GM19025 (cell line): ENCODE measurements around the gene C8B.

ENCODE experiments used
- ATAC-seq: cut with Tn5 transposase; IDR thresholded peaks from one replicate; pipeline ENCODE4 v1.9.1; 2021; ENCODE audit warnings: mild to moderate bottlenecking, low read depth, moderate library complexity; ENCODE audit not compliant: unreplicated experiment

C8B gene

DNA sequence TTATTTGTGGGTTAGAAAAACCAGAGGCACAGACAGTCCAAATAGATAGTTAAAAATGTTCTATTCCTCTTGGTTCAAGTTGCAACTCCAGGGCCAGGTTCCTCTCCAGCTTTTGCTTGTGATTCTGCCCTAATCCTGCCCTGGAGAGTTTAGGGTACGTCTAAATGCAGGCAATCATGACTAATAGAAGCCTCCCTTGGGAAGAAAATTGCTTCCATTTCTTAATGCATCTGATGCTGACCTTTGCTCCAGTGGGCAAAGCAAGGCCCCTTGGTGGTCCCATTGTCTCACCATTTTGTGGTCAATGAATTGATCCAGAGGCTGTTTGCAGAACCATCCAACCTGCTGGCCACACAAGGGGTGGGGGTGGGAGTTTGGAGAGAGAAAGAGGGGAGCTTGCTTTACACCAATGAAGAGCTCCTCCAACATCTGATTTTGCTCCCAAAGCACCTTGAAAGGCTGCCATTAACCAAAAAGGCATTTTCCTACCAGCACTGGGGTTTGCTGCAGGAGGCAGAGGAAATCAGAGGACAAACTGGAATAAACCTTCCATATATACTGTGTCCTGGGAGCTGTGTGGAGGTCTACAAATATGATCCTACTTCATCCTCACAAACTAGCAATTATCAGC, 31.3 kb downstream of the C8B start:
- ATAC-seq: no peak

- no peak for ATAC-seq
Measured at GRCh38 chr1:56933606-56934005, 32.2 kb downstream of the C8B start.

GRCh38 chr1:56933161-56933560, 32.7 kb downstream of the C8B start:
- ATAC-seq: no peak

GRCh38 chr1:56931686-56932085, 34.1 kb downstream of the C8B start:
- no peak for ATAC-seq

GRCh38 chr1:56931211-56931610, 34.6 kb downstream of the C8B start:
- no peak for ATAC-seq

DNA sequence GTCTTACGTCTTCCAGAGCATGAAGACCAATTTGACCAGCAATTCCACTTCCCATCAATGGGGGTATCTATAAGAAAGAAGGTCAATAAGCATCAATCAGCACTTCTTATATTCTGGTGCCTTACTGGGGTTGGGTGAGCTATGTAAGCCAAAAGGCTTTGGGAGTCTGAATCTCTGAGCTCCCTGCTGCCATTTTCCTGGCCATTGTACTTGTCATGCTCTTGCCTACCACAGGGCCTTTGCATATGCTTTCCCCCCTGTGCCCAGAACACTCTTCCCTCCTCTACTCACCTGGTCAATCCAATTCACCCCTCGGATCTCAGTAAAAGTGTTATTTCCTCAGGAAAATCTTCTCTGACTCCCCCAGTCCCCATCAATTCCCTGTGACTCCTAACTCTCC, 36.3 kb downstream of the C8B start:
- no peak for ATAC-seq

DNA sequence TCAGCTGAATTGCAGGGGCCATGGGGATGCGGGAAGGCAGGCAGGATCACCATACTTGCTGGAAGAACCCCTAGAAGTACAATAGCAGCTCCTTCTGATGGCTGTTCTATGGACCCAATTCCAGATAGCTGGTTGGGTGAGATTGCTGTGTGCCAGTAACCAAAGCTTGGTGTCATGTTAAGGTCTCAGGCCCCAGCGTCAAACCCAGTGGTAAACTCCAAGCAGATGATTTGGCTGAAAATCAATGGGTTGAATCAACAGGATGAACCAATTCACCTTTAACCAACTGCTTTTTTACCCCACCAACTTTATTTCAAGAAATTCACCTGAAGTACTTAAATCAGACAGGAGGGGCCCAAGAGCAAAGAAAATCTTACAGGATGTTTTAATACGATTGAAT, 37.8 kb downstream of the C8B start:
- no peak for ATAC-seq

DNA sequence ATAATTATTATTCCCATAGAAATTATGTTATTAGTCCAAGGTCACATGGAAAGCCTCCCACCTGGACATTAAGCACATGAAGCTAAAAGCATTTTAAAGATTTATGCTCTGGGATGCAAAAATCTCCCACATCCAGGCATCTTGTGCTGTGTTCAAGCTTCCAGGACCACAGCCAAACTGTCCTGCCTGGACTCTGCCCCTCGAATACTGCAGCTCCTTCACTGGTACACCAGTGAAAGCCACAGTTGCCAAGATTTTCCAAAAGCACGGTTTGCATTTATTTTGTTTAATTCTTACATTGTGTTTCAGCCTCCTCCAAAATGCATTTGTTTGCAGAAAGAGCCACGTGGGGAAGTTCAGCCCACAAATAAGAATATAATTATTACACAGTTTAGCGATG, 38.6 kb downstream of the C8B start:
- no peak for ATAC-seq

GRCh38 chr1:56925193-56925592, 40.6 kb downstream of the C8B start:
- ATAC-seq: no peak

GRCh38 chr1:56924116-56924515, 41.7 kb downstream of the C8B start:
- ATAC-seq: no peak

DNA sequence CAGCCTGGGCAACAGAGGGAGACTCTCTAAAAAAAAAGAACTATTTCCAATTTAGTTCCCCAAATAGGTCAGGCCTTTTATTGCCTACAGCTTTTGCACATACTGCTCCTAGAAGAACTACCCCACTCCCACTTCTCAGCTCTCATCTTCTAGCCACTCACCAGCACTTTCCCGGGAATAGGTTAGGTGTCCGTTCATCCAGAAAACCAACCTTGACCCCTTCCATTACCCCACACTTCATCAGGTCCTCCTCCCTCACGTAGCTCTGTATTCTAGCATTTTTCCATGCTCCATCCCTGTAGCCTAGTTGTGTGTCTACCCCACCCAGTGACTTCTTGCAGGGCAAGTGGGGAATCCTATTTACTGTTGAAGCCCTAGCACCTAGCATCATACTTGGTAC, 42.6 kb downstream of the C8B start:
- ATAC-seq: no peak

DNA sequence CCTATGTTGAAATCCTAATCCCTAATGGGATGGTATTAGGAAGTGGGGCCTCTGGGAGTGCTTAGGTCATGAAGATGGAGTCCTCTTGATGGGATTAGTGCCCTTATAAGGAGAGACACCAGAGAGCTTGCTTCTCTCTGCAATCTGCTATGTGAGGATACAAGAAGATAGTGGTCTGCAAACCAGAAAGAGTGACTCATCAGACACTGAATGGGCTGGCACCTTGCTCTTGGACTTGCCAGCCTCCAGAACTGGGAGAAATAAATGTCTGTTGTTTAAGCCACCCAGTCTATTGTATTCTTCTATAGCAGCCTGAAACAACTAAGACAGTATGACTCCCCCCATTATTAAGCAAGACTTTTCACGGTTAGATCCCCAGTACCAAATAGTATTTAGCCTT, 43.3 kb downstream of the C8B start:
- ATAC-seq: no peak

- no peak for ATAC-seq
Measured at GRCh38 chr1:56922070-56922469, 43.7 kb downstream of the C8B start.

- no peak for ATAC-seq
Measured at GRCh38 chr1:56921479-56921878, 44.3 kb downstream of the C8B start.

DNA sequence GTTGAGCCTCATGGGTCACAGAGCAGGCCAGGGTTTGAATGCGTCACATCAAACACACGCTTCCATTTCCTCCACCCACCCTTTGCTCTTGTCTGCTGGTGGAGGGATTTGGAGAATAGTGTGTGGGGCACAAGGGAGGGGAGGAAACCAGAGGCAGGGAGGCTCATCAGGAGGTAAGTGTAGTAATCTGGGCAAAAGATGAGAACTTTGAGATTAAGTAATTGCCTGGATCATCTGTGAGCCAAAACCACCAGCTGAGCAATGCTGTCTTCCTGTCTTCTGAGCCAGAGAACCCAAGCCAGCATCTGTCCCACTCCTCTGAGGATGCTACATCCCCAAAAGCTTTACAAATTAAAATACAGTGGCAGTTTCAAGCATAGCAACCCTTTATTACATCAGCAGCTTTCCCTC, 45.2 kb downstream of the C8B start:
- no peak for ATAC-seq

DNA sequence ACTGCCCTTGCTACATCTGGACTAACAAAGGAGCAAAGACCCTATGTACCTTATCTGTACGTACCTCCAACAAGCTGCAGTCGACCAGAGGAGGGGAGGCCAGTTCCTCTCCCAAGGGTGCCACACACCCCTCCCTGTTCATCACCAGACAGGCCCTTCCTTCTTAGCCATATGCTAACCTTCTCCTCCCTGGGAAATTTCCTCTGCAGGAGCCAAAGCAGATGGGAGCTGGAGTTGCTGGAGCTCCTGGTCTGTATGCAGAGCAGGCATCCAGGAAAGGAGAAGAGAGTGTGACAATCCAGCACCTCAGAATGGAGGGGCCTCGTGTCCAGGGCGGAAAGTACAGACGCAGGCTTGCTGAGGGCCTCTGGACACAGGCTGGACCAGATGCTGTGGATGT, 48.5 kb downstream of the C8B start:
- no peak for ATAC-seq

GRCh38 chr1:56916630-56917029, 49.2 kb downstream of the C8B start:
- ATAC-seq: no peak

DNA sequence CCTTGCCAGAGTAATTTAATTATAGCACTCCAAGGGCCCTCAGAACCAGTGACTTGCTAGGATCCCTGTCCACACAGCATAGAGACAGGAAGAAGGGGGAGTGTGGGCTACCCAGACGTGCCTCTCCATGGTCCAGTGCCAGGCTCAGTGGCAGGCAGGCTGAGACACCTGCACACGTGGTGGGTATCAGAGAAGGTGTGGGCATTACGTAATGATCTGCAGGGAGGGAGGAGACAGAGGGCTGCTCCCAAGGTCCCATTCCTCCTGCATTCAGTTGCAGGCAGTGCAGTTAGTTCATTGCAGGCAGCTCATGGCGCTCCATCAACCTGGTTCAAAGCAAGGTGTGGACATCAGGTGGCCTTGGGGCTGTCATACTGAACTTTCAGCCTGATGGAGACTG, 49.9 kb downstream of the C8B start:
- no peak for ATAC-seq

DNA sequence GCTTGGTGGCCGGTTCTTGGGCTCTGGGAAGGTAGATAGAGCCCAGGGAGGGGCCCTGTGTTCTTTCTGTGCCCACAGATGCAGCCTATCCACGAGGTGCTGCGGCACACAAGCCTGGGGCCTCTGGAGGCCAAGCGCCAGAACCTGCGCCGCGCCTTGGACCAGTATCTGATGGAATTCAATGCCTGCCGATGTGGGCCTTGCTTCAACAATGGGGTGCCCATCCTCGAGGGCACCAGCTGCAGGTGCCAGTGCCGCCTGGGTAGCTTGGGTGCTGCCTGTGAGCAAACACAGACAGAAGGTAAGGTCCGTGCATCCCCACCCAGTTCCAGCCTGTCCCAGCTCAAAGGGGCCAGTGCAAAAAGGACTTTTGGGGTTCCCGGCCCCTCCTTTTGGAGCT, 53.5 kb downstream of the C8B start:
- ATAC-seq: no peak

GRCh38 chr1:56911098-56911938, 54.5 kb downstream of the C8B start:
- ATAC-seq: no peak

- ATAC-seq: no peak
Measured at GRCh38 chr1:56910441-56910985, 55.3 kb downstream of the C8B start.

DNA sequence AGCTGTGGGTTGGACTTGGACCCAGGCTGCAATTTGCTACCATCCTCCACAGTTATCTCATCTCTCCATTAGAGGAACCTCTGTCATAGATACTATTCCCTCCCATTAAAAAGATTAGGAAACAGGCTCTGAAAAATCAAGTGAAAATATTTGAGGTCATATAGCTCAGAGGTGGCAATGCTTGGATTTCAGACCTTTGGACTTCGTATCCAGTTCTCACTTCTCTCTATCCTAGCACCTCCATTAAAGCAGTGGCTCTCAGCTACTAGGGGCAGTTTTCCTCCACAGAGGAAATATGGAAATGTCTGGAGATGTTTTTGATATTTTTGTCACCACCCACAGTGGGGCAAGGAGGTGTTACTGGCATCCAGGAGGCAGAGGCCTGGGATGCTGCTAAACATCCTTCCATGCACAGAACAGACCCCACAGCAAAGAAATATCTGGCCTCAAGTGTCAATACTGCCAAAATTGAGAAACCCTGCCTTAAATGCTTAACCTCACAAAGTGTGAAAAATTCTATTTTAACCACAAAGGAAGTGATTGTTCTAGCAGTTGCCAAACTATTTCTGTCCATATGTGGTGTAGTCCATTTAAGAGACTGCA, 57.1 kb downstream of the C8B start:
- no peak for ATAC-seq
